HG03159 (cell line): ENCODE results near the gene ST3GAL3.

Source experiments
- ATAC-seq: cut with Tn5 transposase; IDR thresholded peaks from one replicate; pipeline ENCODE4 v1.9.1; 2021; ENCODE audit warnings: mild to moderate bottlenecking, moderate library complexity; ENCODE audit not compliant: unreplicated experiment

Gene ST3GAL3

GRCh38 chr1:43977376-43978263, 270.3 kb downstream of the ST3GAL3 start:
- ATAC-seq = no peak

- ATAC-seq = no peak
Measured at GRCh38 chr1:43978264-43978550, 270.9 kb downstream of the ST3GAL3 start.

GRCh38 chr1:43978551-43979260, 271.4 kb downstream of the ST3GAL3 start, which contains the start of gene B4GALT2:
B4GALT2 (plus strand) TSS chr1:43979210; CDS start chr1:43981161, 1,951 bp downstream.
- no peak for ATAC-seq

- no peak for ATAC-seq
Measured at GRCh38 chr1:43979261-43979527, 271.9 kb downstream of the ST3GAL3 start.

GRCh38 chr1:43979528-43980254, 272.4 kb downstream of the ST3GAL3 start:
- no peak for ATAC-seq

- no peak for ATAC-seq
Measured at GRCh38 chr1:43980255-43981134, 273.2 kb downstream of the ST3GAL3 start.
